ENCODE data around the gene PCNX2.
"Not testable (repeated sequence)": the region's sequence is repeated elsewhere in the genome, so short reads cannot be mapped to it uniquely, and the experiment has no call there.

The PCNX2 gene

DNA sequence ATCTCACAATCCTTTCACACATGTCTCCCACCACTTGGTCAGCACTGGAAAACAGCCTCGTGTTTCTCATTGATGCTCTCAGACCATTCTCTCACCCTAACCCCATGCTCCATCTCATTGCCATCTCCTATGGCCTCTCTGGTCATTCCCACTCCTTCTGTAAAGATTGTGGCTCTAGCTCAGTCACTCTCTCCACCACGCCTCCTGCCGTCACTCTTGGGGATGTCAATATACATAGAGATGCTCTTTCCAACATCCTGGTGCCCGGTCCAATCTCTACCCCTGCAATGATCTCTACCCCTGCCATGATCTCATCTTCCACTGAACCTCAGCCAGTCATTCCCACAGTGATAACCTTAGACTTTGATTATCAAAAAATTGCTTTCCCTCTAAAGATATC is 255.0 kb downstream of the PCNX2 start:
- DNase-seq, result no peak

DNA sequence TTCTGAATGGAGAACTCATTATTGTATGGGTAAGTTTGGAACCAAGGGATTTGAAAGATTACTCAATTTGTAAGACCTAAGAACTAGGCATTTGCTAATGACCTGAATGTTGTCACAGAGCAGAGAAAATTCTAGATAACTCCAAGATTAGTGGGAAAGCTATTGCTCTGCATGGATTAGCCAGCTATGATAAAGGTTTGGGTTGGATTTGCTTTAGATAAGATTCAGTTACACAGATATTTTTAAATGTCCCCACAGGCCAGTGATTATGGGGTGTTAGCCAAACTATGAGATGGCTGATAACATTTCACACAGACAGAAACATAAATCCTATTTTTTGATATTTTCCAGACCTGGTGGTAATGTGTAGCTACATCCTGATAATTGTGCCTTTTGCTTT is 256.9 kb downstream of the PCNX2 start:
- DNase-seq, result no peak

DNA sequence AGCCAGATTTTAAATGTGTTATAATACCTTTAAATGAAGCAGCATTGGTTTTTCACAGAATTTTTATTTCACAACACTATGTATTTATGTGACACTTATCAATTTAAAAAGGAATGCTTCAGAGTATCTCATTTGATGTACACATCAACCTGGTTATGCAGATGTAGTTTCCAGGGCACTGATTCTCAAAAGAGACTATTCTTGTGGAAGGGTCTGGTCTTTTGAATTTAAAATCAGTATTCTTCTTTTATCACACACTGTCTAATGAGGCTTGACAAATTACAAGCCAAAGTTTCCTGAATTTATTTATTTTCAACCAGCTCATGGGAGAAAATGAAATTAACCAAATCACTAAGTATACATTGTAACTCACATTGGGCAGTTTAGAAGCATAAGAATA is 257.7 kb downstream of the PCNX2 start:
- no peak for DNase-seq

DNA sequence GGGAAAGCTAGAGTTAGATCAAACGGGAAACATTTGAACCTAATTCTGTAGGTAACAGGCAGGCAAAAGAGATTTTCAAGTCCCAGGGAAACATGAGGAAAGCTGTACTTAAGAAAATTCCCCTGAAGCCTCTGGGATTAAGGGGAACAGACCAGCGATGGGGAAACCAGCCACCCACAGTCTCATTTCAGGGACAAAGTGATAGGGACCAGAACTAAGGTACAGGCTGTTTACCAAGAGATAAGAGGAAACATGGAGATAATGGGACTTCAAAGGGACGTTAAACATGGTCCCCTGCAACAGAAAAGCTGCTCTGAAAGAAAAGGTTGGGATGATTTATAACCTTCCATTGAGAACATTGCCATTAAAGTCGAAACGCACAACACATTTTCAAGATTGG is 260.7 kb downstream of the PCNX2 start:
- no peak for DNase-seq

DNA sequence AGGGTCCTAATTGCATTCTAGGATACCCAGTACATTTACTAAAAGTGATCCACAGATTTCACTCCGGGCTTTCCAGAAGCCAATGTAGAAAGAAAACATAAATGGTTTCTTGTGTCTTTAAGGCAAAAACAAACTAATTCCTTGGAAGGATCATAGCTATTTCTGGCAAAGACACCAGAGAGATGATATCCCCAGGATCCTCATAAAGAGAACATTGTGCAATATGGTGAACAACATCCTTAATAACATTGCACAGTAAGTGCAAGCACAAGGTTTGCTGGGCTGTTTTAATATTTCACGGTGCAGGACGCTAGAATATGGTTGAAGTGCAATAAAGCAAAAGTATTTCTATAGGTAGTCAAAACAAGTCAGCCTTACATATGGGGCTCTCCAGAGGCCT is 262.2 kb downstream of the PCNX2 start:
- no peak for DNase-seq

DNA sequence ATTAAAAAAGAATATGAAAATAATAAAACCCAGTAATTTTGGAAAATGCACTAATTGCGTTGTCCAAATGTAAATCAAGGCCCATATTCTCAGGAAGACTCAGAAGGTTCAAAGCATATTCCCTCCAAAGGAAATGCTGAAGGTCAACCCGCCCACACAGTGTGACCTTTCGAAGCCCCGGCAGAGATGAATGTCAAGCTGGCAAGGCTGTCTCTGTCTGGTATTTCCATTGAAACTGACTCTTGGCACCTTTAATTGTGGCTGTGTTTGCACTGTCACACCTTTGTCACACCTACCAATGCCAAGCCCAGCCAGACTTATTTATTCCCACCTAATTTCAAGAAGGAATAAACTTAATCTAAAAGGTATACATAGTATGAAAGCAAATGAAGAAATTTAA is 262.6 kb downstream of the PCNX2 start:
- no peak for DNase-seq

DNA sequence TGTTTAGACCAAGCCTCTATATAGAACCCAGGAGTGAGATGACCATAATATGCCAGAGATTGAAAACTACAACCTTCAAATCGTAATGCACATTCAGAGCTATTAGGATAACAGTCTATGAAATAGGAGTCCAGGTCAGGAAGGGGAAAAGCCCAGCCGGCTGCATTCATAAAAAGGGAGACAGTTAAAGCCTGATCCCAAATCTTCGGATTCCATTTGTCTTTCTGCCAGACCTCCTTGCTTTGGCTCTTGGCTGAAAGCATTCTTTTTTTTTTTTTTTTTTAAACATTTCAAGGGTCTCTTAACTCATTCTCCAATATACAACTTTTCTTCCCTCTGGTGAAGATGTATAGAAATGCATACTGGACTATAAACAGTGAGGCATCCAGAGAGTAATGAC is 264.0 kb downstream of the PCNX2 start:
- DNase-seq, result no peak

DNA sequence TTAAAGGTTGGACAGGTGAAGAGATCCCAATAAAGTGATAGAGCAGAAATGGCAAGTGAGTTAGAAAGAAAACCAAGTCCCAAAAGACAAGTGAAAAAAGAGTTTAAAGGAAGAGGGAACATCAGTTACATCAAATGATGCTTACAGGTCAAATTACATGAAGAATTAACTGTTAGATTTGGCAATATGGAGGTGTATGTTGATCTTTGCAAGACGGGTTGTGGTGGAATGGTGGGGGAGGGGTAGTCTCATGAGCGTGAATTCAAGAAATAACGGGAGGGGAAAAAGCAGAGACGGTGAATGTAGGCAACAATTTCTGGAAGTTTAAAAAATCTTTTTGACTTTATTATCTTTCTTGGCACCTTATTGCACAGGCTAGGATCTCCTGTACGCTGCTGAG is 268.5 kb downstream of the PCNX2 start:
- DNase-seq, result no peak

DNA sequence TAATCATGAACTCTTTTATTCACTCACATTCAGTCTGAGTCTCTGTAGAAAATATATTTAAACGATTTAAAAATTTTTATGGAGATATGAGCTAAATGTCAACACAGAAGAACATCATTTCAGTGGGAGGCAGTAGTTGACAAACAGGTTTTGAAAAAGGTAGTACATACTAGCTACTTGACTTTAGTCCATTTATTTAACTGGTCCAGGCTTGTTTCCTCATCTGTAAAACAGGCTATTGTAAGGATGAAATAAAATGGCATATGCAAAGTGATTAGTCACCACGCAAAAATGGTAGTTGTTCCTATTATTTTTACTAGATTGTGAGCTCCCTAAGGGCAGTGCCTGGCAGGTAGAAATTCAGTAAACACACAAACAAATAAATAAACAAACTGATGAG is 270.0 kb downstream of the PCNX2 start:
- DNase-seq, result no peak

DNA sequence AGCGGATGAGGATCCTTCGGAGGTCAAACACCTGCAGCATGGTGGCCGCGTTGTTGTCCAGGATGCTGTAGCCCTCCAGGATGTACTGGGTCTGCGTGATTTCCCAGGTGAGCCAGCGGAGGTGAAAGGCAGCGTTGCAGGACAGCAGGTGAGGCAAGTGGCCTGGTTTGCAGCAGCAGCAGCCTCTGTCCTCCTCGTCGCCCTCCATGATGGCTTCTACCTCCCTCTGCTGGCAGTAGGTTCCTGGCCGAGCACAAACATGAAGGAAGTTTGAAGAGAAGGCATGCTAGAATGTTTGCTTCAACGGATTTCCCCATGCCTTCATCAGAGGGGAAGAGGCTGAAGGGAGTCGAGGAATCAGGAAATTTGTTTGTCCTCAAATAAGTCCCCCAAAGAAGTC is 270.4 kb downstream of the PCNX2 start:
- DNase-seq, result peak; percentile 4

DNA sequence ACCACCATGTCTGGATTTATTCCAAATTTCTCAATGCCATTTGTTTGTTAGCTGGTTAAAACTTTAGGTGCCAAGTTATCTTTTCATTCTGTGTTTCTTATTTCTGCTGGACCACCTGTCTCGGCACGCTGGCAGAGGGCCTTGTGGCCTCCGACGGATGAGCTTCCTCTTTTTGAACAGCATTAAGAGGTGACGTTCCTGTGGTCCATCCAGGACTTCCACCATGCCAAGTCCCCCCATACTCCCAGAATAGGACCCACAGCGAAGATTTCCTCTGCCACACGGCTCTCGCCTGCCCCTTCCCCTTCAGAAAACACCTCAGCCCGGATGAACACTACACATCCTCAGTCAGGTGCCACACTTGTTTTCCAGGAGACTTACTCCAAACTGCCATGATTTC is 271.3 kb downstream of the PCNX2 start:
- no peak for DNase-seq

DNA sequence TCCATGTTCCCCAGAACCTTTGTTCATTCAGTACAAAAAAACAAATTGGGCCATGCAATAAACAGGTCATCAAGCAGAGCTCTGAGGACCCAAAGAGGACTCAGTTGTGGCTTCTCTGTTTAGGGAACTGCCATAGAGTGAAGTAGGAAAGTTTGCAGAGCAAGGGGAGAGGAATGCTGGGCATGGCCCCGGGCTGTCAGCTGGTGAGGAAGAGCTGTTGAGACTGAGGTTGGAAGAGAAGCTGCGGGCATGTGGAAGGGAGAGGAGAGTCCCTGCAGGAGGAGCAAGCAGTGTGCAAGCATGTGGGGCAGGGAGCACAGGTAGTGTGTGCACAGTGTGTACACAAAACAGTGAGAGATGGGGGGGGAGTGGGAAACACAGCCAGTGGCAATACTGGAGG is 273.3 kb downstream of the PCNX2 start:
- DNase-seq, result no peak

DNA sequence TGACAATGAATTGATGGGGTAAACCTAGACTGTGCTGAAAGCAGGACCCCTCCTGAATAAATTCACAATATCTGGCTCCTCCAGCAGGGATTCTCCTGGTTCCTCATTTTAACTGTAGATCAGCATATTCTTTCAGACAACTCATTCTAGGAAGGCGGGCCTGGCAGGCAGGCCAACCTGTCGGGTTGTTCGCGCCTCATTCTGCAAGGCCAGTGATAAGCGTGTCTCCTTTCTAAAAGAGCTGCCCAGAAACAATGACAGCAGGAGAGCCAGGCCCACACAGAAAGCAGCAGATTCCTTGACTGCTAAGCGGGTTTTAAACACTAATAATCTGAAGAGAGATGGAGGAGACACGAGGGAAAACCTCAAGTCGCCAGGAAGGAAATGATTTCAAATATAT is 275.1 kb downstream of the PCNX2 start:
- DNase-seq, result peak; percentile 11

DNA sequence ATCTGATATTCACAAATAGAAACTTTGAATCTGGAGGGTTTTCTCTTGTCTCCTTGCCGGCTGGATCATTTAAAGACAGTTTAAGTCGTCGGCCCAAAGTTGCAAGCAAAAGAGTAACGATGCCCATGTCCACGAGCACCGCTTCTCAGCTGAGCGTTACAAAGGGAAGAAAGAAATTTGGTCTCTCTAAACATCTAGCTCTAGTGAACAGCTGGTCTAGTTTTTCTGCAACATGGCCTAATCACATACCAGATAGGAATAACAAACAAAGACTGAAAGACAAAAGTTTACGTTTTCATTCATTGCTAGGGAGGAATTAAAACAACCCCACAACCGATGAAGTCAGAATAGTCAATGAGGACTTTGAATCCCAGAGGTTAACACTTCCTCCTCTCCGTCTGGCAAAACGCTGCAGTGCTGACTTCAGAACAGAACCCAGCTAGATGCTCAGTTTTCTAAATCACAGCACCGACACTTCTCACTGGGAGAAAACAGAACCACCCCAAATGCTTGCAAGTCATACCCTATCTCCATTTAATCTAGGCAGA is 275.7 kb downstream of the PCNX2 start:
- DNase-seq, result no peak

DNA sequence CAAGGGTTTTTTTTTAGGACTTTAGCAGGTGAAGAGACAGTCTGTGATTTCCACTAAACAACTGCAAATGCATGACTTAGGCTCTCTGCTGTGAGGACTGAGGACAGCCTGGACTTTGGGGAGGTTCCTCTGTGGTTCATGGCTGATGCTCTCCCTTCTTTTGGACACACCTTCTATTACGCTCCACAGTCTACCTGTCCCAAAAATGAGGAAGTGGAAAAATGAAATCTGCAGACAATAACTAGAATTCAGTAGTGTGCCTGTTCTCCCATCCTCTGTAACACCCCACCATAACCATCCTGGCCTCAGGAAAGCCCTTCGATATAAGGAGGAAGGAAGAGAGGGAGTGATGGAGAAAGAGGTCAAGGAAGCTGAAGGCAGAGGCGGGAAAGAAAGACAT is 276.4 kb downstream of the PCNX2 start:
- no peak for DNase-seq

DNA sequence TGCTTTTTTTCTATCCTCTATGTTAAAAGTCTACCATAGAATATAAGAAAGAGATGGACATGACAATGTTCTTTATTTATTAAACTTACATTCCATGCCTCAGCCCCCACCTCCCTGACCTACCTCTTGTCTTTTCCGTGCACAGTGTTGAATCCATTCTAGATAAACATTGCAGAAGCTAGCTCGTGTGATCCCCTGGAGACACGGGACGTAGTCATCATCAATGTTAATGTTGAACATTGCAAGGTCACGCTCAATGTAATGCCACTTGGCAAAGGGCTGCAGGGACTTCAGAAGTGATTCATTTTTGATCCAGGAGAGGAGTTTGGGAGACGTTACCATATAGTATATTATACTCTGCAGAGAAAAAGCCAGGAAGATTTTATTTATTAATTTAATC is 278.7 kb downstream of the PCNX2 start:
- DNase-seq, result no peak

DNA sequence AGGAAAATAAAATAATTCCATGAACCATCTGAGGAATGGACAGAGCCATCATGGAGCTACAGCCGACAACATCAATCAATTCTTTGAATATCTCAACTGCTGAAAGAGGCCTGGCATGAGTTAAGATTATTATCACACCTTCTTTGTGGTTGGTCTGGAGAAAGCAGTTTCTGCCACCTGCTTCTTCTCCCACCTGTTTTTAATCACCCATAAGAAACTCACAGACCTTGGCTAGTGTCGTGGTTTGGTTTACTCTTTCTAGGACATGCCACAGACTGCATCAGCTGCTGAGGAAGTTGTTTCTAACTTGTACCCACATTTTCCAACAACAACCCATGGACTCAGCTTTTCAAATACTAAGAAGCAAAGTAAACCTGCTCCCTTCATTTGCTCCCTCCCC is 279.6 kb downstream of the PCNX2 start:
- no peak for DNase-seq

DNA sequence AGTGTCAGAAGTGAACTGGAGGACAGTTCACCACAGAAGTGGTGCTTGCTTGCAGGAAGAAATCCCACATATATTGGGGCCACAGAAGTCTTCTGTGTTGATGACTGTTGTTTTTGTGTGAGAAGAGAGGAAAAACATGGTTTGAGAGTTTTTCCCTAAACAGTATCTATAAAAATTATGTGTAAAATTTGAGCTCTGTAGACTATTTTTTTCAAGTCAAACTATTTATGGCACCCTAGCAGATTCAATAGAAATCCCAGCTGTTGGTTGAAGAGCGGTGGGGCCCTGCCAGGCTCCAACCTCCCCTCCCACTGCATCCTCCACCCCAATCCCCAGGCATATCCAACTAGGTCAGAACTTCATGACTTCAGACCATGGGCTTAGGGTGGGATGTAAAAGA is 283.5 kb downstream of the PCNX2 start:
- no peak for DNase-seq

DNA sequence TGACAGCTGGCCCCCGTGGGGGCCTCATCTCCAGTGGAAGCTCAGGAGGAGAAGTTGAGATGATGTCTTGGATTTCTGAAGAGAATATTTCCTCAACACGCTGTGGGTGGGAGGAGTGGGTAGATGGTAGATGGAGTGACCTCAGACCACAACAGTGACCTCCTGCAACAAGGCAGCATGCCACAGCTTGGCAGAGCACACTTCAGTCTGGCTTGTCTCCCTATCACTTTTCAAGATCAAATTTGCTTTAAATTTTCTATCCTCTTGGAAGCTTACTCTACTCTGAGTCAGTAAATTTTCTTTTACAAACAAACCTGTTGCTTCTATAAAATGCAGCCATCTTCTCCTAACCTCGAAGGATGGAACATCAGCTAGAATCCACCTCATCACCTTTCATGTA is 285.4 kb downstream of the PCNX2 start:
- DNase-seq, result no peak

DNA sequence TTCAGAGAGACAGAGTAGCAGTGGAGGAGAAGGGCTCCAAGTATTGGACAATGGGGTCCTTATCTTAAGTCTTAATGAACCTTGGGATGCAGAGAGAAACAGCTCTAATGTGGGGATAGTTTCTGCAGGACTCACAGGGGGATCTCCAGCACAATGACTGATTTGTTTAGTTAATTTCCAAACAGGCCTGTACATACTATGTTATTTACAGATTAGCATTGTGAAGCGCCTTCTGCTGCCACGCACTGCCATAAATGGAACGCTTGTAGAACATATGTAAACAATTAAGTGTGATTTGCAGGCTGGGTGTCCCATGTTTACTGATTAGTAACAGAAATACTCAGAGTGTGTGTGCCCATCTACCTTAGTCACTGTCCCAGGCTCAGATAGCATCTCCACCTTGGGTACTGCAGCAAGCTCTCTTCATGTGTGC is 289.0 kb downstream of the PCNX2 start:
- DNase-seq, result no peak

DNA sequence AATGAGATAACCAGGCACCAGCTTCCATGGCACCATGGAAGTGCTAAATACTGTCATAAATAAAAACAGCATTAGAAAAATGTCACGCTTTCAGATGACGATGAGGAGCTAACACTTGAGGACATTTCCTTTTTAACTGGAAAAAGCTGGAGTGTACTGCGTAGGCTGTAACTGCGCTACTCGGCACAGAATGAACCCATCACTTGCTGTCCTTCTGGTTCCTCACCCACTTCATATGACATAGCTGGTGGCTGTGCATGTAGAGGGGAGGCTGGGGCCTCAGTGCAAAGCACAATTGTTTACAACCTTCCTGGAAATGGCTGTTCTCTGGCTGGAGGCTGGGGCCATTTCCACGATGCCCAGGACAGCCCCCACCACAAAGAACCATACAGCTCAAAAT is 289.4 kb downstream of the PCNX2 start:
- no peak for DNase-seq

DNA sequence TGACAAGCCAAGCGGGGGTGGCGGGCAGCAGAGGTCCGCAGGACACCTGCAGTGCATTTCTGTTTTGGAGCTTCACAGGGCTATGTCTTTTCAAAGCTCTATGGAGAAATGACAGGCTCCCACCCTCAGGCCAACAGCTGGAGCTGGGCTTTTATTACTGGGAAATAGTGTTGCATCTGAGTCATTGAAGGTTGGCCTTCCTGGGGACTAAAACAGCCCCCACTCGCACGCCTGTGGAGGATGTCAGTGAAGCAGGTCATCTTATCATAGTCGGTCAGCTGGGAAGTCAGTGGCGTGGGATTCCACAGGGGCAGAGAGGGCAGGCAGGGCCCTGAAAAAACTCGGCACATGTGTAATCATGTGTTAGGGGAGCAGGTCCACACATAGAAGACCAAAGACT is 289.8 kb downstream of the PCNX2 start:
- DNase-seq, result no peak

DNA sequence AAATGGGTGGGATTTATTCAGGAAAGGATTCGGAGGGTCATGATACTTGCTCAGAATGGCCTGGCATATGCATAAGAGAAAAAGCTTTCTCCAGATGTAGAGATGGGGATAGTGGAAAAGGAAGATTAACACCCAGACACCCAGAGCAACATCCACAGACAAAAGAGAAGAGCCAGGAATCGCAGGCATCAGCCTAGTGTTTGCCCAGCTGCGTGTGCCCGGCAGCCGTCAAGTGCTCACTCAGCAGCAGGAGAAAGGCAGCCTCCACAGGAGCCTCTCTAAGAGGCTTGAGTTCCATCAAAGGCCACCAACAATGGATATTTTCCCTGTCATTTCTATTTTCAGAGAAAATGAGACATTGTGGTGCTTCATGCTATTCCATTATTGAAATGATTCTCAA is 290.4 kb downstream of the PCNX2 start:
- DNase-seq, result no peak

DNA sequence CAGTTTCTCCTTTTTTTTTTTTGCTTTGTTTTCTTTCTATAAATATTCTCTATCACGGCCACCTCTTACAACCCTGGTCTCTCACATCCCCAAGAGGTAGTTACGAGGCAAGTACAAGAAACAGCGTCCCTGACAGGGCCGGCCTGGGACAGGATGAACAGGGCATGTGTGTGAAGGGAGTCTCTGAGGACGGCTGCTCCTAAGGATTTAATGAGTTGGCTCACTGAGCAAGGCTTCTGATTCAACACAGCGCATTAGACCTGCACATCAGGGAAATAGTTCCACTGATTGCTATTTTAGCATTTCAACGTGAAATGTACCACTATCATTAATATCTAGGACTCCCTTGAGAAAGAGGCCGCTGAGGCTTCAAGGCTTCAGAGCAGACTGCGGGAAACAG is 291.1 kb downstream of the PCNX2 start:
- no peak for DNase-seq

DNA sequence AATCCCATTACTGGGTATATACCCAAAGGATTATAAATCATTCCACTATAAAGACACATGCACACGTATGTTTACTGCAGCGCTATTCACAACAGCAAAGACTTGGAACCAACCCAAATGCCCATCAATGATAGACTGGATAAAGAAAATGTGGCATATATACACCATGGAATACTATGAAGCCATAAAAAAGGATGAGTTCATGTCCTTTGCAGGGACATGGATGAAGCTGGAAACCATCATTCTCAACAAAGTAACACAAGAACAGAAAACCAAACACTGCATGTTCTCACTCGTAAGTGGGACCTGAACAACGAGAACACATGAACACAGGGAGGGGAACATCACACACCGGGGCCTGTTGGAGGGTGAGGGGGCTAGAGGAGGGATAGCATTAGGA is 291.9 kb downstream of the PCNX2 start:
- DNase-seq, result not testable (repeated sequence)
